NOMO-1 treated with dmso at 0.1 percent for 144 hours (cell line): ENCODE measurements around the gene CD36.
A peak's percentile ranks its signal among the peaks of the same experiment; 100 is the strongest.

Experiments used
- DNase-seq: peaks from one replicate; lab custom pipeline; 2025; ENCODE audit not compliant: unreplicated experiment; lab: John Stamatoyannopoulos, UW

Gene CD36

GRCh38 chr7:80637911-80638765, at the start of gene CD36:
Gene CD36, plus strand, starts transcription at chr7:80638642. Its CDS starts 8,099 bp downstream, at chr7:80646741.
- DNase-seq: peak; percentile 91

DNA sequence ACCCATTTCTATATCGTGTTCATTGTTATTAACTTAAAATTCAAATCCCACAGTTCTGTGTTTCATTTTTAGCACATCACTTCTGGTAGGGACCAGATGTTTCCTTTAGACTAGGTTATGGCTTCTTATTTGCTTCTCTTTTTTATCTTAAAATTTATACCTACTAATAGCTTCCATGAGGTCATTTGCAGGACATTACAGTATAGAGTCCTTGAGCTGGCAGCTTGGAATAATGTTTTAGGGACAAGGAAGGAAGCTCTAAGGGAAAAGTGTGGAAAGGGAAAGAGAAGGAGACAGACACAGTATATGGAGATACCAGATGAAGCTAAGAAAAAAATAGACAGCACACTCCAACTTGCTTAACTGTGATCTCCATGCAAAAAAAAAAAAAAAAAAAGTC, 48.8 kb upstream of the CD36 start:
- no peak for DNase-seq

GRCh38 chr7:80591654-80592053, 46.8 kb upstream of the CD36 start:
- DNase-seq: peak; percentile 25

DNA sequence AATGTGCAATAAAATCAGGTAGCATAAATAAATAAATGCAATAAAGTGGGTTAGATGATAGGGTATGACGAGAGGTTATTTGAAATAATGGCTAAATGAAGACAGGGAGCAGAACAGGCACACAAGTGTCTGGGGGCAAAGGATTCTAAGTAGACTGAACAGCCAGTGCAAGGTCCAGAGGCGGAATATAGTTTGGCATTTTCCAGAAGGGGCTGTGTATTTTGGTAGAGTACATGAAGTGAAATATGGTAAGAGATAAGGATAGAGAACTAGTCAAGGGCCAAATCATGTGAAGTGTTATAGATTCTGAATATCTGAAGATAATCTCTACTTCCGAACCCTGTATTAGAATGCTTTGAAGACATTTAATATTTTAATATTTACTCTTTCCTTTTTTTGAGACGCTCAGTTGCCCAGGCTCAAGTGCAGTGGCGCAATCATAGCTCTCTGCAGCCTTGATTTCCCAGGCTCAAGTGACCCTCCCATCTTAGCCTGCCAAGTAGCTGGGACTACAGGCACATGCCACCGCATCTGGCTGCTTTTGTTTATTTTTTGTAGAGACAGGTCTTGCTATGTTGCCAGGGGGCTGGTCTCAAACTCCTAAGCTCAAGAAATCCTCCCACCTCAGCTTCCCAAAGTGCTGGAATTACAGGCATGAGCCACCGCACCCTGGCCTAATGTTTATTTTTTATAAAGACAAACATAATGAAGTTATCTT, 44.4 kb upstream of the CD36 start:
- no peak for DNase-seq

DNA sequence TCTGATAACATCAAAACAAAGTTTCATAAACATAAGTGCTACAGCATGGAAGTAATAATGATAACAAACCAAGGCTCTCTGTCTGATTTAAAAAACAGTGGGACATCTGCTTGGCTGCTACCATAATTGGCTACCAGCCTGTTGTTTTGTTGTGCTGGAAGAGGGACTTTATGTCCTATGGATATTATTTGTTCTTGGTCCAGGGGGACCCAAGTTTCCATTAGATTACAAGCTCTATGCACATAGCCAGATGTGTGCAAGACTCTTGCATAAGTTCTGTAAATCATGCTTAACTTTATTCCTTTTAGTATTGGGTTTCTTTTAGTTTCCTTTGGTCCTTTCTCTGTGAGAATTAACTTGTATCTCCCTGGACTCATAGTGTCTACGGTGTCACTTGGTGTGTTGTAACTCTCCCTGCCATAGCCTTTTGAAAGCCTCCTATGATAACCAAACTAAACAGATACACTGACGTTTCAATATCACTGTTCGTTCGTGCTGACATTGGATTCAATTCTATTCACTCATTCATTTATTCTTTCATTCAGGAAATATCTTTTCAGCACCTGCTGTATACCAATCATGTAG, 41.4 kb upstream of the CD36 start:
- DNase-seq: no peak

GRCh38 chr7:80597875-80598274, 40.6 kb upstream of the CD36 start:
- no peak for DNase-seq

DNA sequence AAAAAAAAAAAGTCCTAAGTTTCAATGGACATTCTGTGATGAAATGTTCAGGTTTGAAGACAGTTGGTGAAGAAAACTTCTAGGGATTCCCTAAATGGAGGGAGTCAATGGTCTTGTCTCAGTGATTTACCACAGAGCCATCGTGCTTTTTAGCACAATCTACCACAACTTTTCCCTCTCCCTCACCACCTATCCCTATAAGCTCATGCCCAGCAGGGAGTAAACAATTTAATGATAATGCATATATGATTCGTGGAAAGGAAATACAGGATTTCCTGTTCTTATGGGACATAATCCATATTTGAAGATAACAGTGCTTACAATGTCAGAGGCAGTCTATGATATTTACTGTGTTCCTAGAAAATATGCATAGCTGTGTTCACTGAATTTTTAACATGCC, 38.4 kb upstream of the CD36 start:
- DNase-seq: no peak

- no peak for DNase-seq
Measured at GRCh38 chr7:80601999-80602398, 36.4 kb upstream of the CD36 start.

DNA sequence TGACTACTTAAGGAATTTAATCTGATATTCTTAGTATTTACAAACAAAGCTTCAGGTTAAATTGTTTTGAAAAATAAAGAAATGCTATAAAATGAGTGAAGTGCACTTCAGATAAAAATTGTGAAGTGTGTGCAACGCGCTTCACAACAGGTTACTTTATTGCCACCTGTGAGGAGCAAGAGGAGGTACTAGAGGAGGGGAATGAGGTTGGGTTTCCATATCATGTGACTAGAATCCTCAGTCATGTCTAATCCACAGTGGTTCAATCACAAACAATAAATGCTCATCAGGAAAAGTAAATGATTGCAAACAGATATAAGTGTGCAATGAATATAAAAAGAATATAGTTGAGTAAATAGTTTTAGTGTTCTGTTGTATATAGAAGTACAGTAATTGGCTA, 34.5 kb upstream of the CD36 start:
- DNase-seq: no peak

GRCh38 chr7:80604436-80604835, 34.0 kb upstream of the CD36 start:
- DNase-seq: no peak

DNA sequence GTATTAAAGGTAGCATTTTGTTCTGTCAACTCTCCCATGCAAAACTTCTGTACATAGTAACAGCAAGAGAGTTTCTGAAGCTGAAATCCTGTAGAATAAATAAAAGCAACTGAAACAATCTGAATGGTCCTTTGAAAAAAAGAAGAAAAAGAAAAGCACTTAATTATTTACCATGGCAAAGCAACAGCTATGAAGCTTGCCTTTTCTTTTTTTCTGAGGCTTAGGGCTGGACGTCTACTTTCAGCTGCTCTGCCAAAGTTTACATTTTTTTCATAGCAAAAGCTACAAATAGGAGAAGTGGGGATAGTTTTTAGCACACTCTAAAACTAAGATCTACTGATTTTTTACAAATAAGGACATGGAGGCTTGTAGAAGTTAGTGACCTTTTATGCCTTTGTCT, 31.3 kb upstream of the CD36 start:
- no peak for DNase-seq

DNA sequence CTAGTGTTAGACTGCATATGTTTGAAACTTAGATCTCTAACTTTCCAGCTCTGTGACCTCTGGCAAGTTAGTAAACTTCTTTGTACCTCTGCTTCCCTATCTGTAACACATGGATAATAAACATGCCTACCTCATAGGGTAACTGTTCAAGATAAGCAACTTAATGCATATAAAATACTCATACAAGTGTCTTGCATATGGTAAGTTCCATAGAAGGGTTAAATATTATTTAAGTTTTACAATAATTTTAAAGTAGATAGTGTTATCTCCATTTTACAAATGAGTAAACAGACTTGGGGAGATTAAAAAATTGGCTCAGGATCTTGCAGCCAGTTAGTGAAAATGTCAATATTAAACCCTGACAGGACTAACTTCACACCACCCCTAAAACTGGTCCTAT, 30.1 kb upstream of the CD36 start:
- DNase-seq: no peak

- no peak for DNase-seq
Measured at GRCh38 chr7:80609751-80610150, 28.7 kb upstream of the CD36 start.

GRCh38 chr7:80611353-80611752, 27.1 kb upstream of the CD36 start:
- DNase-seq: no peak

DNA sequence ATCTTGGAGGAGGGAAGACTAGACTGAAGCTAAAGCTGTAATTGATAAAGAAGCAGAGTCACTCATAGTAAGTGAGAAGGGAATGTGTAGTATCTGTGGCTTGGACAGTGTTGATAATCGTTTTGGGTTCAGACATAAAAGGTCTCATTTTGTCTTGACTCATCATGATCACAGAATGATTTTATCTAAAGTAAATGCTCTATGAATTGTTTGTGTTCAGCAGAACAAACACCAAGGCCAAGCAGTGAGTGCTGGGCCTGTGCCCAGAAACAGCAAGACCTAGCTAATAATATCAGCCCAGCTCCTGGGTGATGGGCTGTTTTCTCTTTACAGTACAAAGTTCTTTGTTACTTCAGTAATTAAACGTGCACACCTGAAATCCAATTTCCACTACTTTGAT, 26.7 kb upstream of the CD36 start:
- no peak for DNase-seq

GRCh38 chr7:80612880-80613279, 25.6 kb upstream of the CD36 start:
- peak; percentile 72 for DNase-seq

GRCh38 chr7:80613519-80613918, 24.9 kb upstream of the CD36 start:
- DNase-seq: no peak

GRCh38 chr7:80614851-80615271, 23.6 kb upstream of the CD36 start:
- no peak for DNase-seq

DNA sequence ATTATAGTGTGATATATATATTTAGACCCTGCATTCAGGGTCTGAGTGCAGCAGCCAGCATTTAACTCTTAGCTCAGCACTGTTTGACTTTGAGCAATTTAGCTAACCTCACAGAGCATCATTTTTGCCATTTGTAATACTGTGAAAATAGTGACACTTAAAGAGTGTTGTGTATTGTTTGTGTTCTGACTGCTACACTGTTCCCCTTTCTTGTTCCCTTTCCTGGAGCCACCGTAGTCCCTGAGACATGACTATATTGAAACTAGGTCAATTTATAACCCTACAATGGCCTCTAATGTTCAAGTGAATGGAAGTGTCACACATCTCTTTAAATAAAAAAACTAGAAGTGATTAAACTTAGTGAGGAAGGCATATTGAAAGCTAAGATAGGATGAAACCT, 20.3 kb upstream of the CD36 start:
- peak; percentile 88 for DNase-seq

- DNase-seq: no peak
Measured at GRCh38 chr7:80619741-80620140, 18.7 kb upstream of the CD36 start.

- DNase-seq: no peak
Measured at GRCh38 chr7:80622541-80622940, 15.9 kb upstream of the CD36 start.
